Liver (tissue), 9 donors: ENCODE measurements around the gene MFAP5. TPM values are rescaled to one million over a fixed set of nuclear protein-coding genes. Genes with fewer than 3 reads are reported as not detected.

Source experiments
- DNase-seq: peaks from one replicate; pipeline ENCODE4 v3.0.0-alpha.2; 2017; ENCODE audit warnings: low spot score
- H3K27ac ChIP-seq, 2 donors: one replicate each; pipeline ENCODE4 v1.7.0; 2013; ENCODE audit warnings: inconsistent platforms in 2 of 2, low read length in 2 of 2, control low read depth in 1 of 2, low read depth in 1 of 2, mild to moderate bottlenecking in 1 of 2
- H3K27me3 ChIP-seq, 4 donors: one replicate each; pipeline versions ENCODE4 v1.6.1 to v1.7.0; 2013; ENCODE audit warnings: low read length in 3 of 4, inconsistent platforms in 1 of 4, mild to moderate bottlenecking in 1 of 4, moderate library complexity in 1 of 4; ENCODE audit not compliant: control insufficient read depth in 4 of 4, insufficient read depth in 4 of 4
- H3K36me3 ChIP-seq, 4 donors: one replicate each; pipeline versions ENCODE4 v1.6.1 to v1.7.0; 2013; ENCODE audit warnings: low read length in 3 of 4, mild to moderate bottlenecking in 3 of 4, low read depth in 1 of 4, moderate library complexity in 1 of 4; ENCODE audit not compliant: control insufficient read depth in 4 of 4, insufficient read depth in 3 of 4
- H3K4me1 ChIP-seq, 4 donors: one replicate each; pipeline versions ENCODE4 v1.6.1 to v1.7.0; 2013; ENCODE audit warnings: low read length in 3 of 4, mild to moderate bottlenecking in 3 of 4, moderate library complexity in 1 of 4; ENCODE audit not compliant: control insufficient read depth in 4 of 4, insufficient read depth in 4 of 4
- H3K4me3 ChIP-seq, 3 donors: one replicate each; pipeline versions ENCODE4 v1.6.1 to v1.7.0; 2013; ENCODE audit warnings: low read length in 3 of 3, control low read depth in 1 of 3, low read depth in 1 of 3, mild to moderate bottlenecking in 1 of 3
- H3K9ac ChIP-seq, 2 donors: one replicate each; pipeline ENCODE4 v1.7.0; 2013; ENCODE audit warnings: low read length in 2 of 2, mild to moderate bottlenecking in 2 of 2, moderate library complexity in 2 of 2, control low read depth in 1 of 2, low read depth in 1 of 2
- H3K9me3 ChIP-seq, 4 donors: one replicate each; pipeline versions ENCODE4 v1.6.1 to v1.7.0; 2013; ENCODE audit warnings: low read length in 3 of 4; ENCODE audit not compliant: control insufficient read depth in 4 of 4
- ATF3 ChIP-seq: IDR thresholded peaks from 2 replicates; pipeline ENCODE4 v1.6.1; 2016; ENCODE audit warnings: antibody characterized with exemption
- CTCF ChIP-seq: fragments of 150-350 bp; IDR thresholded peaks from 2 replicates; pipeline ENCODE4 v1.5.1; 2017; ENCODE audit warnings: improper control_type of control experiment, low read depth, low read length; ENCODE audit not compliant: missing input control
- EGR1 ChIP-seq, 2 donors: IDR thresholded peaks; 2 replicates each; pipeline ENCODE4 v1.6.1; 2016 to 2018; ENCODE audit warnings: antibody characterized with exemption in 2 of 2, low read depth in 2 of 2
- FOXA1 ChIP-seq: IDR thresholded peaks from 2 replicates; pipeline ENCODE4 v1.6.1; 2016; ENCODE audit warnings: antibody characterized with exemption
- GABPA ChIP-seq, 2 donors: IDR thresholded peaks in 1 of 2; conservative IDR thresholded peaks in 1 of 2; 2 replicates each; pipeline ENCODE4 v1.6.1; 2016; ENCODE audit warnings: antibody characterized with exemption in 2 of 2, mild to moderate bottlenecking in 1 of 2, moderate library complexity in 1 of 2
- HNF4A ChIP-seq, 2 donors: conservative IDR thresholded peaks; 2 replicates each; pipeline ENCODE4 v1.6.1; 2016; ENCODE audit warnings: antibody characterized with exemption in 2 of 2, mild to moderate bottlenecking in 2 of 2
- HNF4G ChIP-seq: IDR thresholded peaks from 2 replicates; pipeline ENCODE4 v1.6.1; 2016; ENCODE audit warnings: antibody characterized with exemption
- JUND ChIP-seq, 2 donors: IDR thresholded peaks; 2 replicates each; pipeline ENCODE4 v1.6.1; 2016; ENCODE audit warnings: antibody characterized with exemption in 2 of 2
- MAX ChIP-seq: IDR thresholded peaks from 2 replicates; pipeline ENCODE4 v1.6.1; 2016; ENCODE audit warnings: antibody characterized with exemption
- NR2F2 ChIP-seq: IDR thresholded peaks from 2 replicates; pipeline ENCODE4 v1.6.1; 2016; ENCODE audit warnings: antibody characterized with exemption
- RAD21 ChIP-seq, 2 donors: IDR thresholded peaks; 2 replicates each; pipeline ENCODE4 v1.6.1; 2016; ENCODE audit warnings: antibody characterized with exemption in 2 of 2, mild to moderate bottlenecking in 2 of 2
- REST ChIP-seq: IDR thresholded peaks from 2 replicates; pipeline ENCODE4 v1.6.1; 2016; ENCODE audit warnings: antibody characterized with exemption, mild to moderate bottlenecking
- RXRA ChIP-seq, 2 donors: IDR thresholded peaks; 2 replicates each; pipeline ENCODE4 v1.6.1; 2017 to 2018; ENCODE audit warnings: antibody characterized with exemption in 2 of 2, mild to moderate bottlenecking in 1 of 2
- SP1 ChIP-seq: IDR thresholded peaks from 2 replicates; pipeline ENCODE4 v1.6.1; 2018; ENCODE audit warnings: antibody characterized with exemption, mild to moderate bottlenecking
- TAF1 ChIP-seq: conservative IDR thresholded peaks from 2 replicates; pipeline ENCODE4 v1.6.1; 2016; ENCODE audit warnings: antibody characterized with exemption, mild to moderate bottlenecking
- YY1 ChIP-seq: IDR thresholded peaks from 2 replicates; pipeline ENCODE4 v1.6.1; 2016; ENCODE audit warnings: antibody characterized with exemption, mild to moderate bottlenecking
- ZBTB33 ChIP-seq: IDR thresholded peaks from 2 replicates; pipeline ENCODE4 v1.6.1; 2016; ENCODE audit warnings: antibody characterized with exemption
- WGBS: extraction: QIAGEN DNeasy Blood & Tissue Kit; methylation state at CpG from one replicate; pipeline ENCODE4 v1.1.7; 2013; 5-methylcytosine and 5-hydroxymethylcytosine counted together
- polyA plus RNA-seq, 2 donors: library from polyadenylated mRNA; stranded (reverse) in 1 of 2; unstranded in 1 of 2; fragments of 200-250 nt in 1 of 2; fragments of >200 nt in 1 of 2; fragmentation: Nextera tagmentation in 1 of 2; extraction: Ambion mirVana in 1 of 2; gene quantifications; one replicate each; pipeline versions ENCODE4 v1.2.1 to v1.2.3, GENCODE V29; 2013 to 2015
- total RNA-seq, 2 donors: library from RNA; depleted of rRNA; stranded (reverse); fragments of >200 nt; gene quantifications; one replicate each; pipeline ENCODE4 v1.2.3, GENCODE V29; 2014
- donor health status: healthy.
- donor health status: healthy.
- donor health status: healthy.
- donor health status: healthy.
- donor health status: healthy.

The MFAP5 gene
- total and polyA plus RNA-seq, 4 donors: 0.20 to 0.42 TPM; not detected in 2

- Histone ChIP-seq H3K4me1 (peaks cover 0 to 2% (median 1%) of the 10 kb centered on the region in 4 donors), H3K27ac (no peak overlapping the region), H3K4me3 (no peak overlapping the region), H3K36me3 (no peaks in the 10 kb centered on the region), H3K9ac (no peak overlapping the region), H3K9me3 (no peaks in the 10 kb centered on the region), H3K27me3 (peaks cover 0 to 4% (median 0%) of the 10 kb centered on the region in 4 donors)
- DNase-seq: no peak
- TF ChIP-seq RXRA (IDR thresholded peaks at IDR 0.05) (no peak), CTCF (no peak), RAD21 (IDR thresholded peaks at IDR 0.05) (no peak), GABPA (IDR thresholded peaks at IDR 0.05 in 1 of 2, conservative IDR thresholded peaks at IDR 0.05 in 1 of 2) (no peak), YY1 (no peak), HNF4A (conservative IDR thresholded peaks at IDR 0.05) (no peak), JUND (IDR thresholded peaks at IDR 0.05) (no peak), REST (no peak), ATF3 (no peak)
- 92% methylated on average over 30 of the region's 30 CpGs for whole genome bisulfite sequencing
Observed at GRCh38 chr12:8605057-8605456, 57.6 kb downstream of the MFAP5 start.

GRCh38 chr12:8603856-8604255 lies 58.8 kb downstream of the MFAP5 start:
- Histone ChIP-seq H3K9me3 (no peaks in the 10 kb centered on the region), H3K27ac (no peak overlapping the region), H3K36me3 (no peaks in the 10 kb centered on the region), H3K27me3 (peaks cover 0 to 4% (median 0%) of the 10 kb centered on the region in 4 donors), H3K9ac (no peak overlapping the region), H3K4me3 (no peak overlapping the region), H3K4me1 (peaks cover 0 to under 1% (median under 1%) of the 10 kb centered on the region in 4 donors)
- 29% methylated on average over 3 of the region's 3 CpGs for WGBS
- TF ChIP-seq SP1 (no peak), HNF4A (conservative IDR thresholded peaks at IDR 0.05) (no peak), TAF1 (no peak), GABPA (IDR thresholded peaks at IDR 0.05 in 1 of 2, conservative IDR thresholded peaks at IDR 0.05 in 1 of 2) (no peak), ZBTB33 (no peak), HNF4G (no peak), ATF3 (no peak), REST (no peak), FOXA1 (no peak), NR2F2 (no peak), YY1 (no peak), CTCF (no peak), EGR1 (IDR thresholded peaks at IDR 0.05; ENCODE audit: low read depth in 2 of 2) (no peak), MAX (no peak), RXRA (IDR thresholded peaks at IDR 0.05) (no peak)
- DNase-seq: no peak
